A549 (cell line): ENCODE results near the gene IGF2.

Source experiments
- CBX8 ChIP-seq: fragments of 200-600 bp; sonication (generic); IDR thresholded peaks from 2 replicates; pipeline ENCODE4 v1.6.1; 2016
- EP300 ChIP-seq, 2 experiments: fragments of >200 bp; sonication (Bioruptor Twin); formaldehyde crosslinking; IDR thresholded peaks; 2 replicates in 1 of 2; 3 replicates in 1 of 2; pipeline ENCODE4 v1.6.1; 2016 to 2017
- POLR2A ChIP-seq: IDR thresholded peaks from 2 replicates; pipeline ENCODE4 v1.6.1; 2012; ENCODE audit warnings: mild to moderate bottlenecking, low read length
- RFX5 ChIP-seq: fragments of 450-650 bp; IDR thresholded peaks from 2 replicates; pipeline ENCODE4 v1.7.1; 2014; ENCODE audit warnings: antibody characterized with exemption, mild to moderate bottlenecking, moderate library complexity
- TF ChIP-seq, protein P1 (sequence below): fragments of >200 bp; sonication (Bioruptor Twin); formaldehyde crosslinking; IDR thresholded peaks from 3 replicates; pipeline ENCODE4 v1.5.1; 2016

DNA sequence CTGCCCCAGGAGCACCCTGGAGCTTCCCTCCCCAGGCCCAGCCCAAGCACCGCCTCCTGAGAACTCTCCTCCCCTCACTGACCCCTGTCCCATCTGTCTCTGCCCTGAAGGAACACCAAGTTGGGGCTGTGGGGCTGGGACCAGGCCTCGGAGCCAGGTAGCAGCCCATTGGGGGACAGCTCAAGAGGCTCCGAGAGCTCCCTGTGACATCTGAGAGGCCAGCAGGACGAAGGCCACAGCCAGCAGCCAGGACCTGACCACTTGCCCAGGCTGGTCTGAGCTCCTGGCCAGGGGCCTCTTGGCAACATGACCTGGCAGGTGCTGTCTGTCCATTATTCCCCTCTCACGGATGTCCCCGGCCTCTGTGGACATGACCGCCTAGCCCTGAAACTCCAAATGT, 33.7 kb downstream of the IGF2 start:
- TF ChIP-seq, protein P1, sequence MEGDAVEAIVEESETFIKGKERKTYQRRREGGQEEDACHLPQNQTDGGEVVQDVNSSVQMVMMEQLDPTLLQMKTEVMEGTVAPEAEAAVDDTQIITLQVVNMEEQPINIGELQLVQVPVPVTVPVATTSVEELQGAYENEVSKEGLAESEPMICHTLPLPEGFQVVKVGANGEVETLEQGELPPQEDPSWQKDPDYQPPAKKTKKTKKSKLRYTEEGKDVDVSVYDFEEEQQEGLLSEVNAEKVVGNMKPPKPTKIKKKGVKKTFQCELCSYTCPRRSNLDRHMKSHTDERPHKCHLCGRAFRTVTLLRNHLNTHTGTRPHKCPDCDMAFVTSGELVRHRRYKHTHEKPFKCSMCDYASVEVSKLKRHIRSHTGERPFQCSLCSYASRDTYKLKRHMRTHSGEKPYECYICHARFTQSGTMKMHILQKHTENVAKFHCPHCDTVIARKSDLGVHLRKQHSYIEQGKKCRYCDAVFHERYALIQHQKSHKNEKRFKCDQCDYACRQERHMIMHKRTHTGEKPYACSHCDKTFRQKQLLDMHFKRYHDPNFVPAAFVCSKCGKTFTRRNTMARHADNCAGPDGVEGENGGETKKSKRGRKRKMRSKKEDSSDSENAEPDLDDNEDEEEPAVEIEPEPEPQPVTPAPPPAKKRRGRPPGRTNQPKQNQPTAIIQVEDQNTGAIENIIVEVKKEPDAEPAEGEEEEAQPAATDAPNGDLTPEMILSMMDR = no peak
- TF ChIP-seq POLR2A = no peak
- no peak for TF ChIP-seq CBX8
- TF ChIP-seq EP300 (IDR thresholded peaks at IDR 0.05) = no peak
- TF ChIP-seq RFX5 = no peak
